ENCODE measurements around the gene C11orf54. TPM values are rescaled to one million over a fixed set of nuclear protein-coding genes. Genes with fewer than 3 reads are reported as not detected.

Gene C11orf54
- total RNA-seq, 2 donors from 2014 or later: 20.2 to 32.0 TPM

DNA sequence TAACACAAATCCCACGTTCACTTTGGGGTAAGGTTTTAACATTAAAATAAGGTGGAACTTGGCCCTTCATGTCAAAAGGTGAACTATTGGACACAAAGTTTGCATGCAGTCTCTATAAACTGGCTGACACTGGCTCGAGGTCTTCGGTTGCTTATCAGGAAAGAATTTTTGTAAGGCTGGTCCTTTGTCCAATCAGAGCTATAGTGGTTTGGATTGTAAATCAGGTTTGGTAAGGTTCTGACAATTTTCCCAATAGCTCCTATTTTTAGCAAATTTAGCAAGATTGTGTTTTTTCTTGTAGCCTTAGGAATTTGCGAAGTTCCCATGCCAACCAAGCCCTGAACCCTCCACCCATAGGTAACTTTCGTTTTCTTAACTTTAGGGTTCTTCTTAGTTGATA, 25.0 kb downstream of the C11orf54 start:
- ATAC-seq (ENCODE audit: insufficient number of reproducible peaks, low FRiP score, low read depth) (no peak), DNase-seq (ENCODE audit: low spot score) (no peak)

DNA sequence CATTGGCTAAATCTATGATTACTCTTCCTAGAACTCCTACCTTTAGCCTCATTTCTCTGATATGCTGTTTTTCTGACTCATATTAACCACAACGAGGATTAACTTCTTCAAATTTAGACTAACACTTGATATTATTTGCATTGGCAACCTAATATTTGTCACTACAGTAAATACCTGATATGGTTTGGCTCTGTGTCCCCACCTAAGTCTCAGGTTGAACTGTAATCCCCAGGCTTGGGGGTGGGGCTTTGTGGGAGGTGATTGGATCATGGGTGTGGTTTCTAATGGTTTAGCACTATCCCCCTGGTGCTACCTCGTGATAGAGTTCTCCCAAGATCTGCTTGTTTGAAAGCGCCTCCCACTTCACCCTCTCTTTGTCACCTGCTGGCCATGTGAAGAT, 25.5 kb downstream of the C11orf54 start:
- H3K4me3 ChIP-seq: no peak overlapping the region

More for the DNA sequence above, 25.0 kb downstream of the C11orf54 start:
- no peak overlapping the region for H3K4me3 ChIP-seq
- no peaks in the 10 kb centered on the region for H3K27me3 ChIP-seq (replicated peaks; ENCODE audit: insufficient read depth)
- no peaks in the 10 kb centered on the region for H3K36me3 ChIP-seq
- no peaks in the 10 kb centered on the region for H3K9me3 ChIP-seq
- TF ChIP-seq, protein P1, sequence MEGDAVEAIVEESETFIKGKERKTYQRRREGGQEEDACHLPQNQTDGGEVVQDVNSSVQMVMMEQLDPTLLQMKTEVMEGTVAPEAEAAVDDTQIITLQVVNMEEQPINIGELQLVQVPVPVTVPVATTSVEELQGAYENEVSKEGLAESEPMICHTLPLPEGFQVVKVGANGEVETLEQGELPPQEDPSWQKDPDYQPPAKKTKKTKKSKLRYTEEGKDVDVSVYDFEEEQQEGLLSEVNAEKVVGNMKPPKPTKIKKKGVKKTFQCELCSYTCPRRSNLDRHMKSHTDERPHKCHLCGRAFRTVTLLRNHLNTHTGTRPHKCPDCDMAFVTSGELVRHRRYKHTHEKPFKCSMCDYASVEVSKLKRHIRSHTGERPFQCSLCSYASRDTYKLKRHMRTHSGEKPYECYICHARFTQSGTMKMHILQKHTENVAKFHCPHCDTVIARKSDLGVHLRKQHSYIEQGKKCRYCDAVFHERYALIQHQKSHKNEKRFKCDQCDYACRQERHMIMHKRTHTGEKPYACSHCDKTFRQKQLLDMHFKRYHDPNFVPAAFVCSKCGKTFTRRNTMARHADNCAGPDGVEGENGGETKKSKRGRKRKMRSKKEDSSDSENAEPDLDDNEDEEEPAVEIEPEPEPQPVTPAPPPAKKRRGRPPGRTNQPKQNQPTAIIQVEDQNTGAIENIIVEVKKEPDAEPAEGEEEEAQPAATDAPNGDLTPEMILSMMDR (IDR thresholded peaks at IDR 0.05): no peak
- no peak overlapping the region for H3K27ac ChIP-seq
- H3K4me1 ChIP-seq (ENCODE audit: control insufficient read depth in 1 of 2, low read depth in 2 of 2): no peaks in the 10 kb centered on the region

DNA sequence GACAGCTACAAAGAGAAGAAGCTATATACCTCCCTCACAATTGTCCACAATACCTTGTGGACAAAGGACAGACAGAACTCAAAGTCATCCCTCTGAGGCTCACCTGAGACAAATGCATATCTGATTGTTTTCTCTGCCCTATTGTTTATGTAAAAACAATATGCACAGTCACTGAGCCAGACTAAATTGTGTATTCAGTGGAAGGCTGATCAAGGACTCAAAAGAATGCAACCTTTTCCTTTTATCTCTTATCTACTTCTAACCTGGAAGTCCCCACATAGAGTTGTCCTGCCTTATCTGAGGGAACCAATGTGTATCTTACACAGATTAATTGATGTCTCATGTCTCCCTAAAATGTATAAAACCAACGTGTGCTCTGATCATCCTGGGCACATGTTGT, 28.7 kb downstream of the C11orf54 start:
- H3K4me1 ChIP-seq (ENCODE audit: control insufficient read depth in 1 of 2, low read depth in 2 of 2): no peaks in the 10 kb centered on the region
- no peaks in the 10 kb centered on the region for H3K27me3 ChIP-seq (replicated peaks; ENCODE audit: insufficient read depth)
- no peak overlapping the region for H3K27ac ChIP-seq
- ATAC-seq (ENCODE audit: insufficient number of reproducible peaks, low FRiP score, low read depth) (no peak), DNase-seq (ENCODE audit: low spot score) (no peak)
- TF ChIP-seq, protein P1 (IDR thresholded peaks at IDR 0.05): no peak
- H3K36me3 ChIP-seq: no peaks in the 10 kb centered on the region
- H3K4me3 ChIP-seq: no peak overlapping the region
- no peaks in the 10 kb centered on the region for H3K9me3 ChIP-seq

More for the DNA sequence above, 25.5 kb downstream of the C11orf54 start:
- Histone ChIP-seq H3K27me3 (replicated peaks; ENCODE audit: insufficient read depth) (no peaks in the 10 kb centered on the region), H3K27ac (no peak overlapping the region), H3K9me3 (no peaks in the 10 kb centered on the region), H3K36me3 (no peaks in the 10 kb centered on the region), H3K4me1 (ENCODE audit: control insufficient read depth in 1 of 2, low read depth in 2 of 2) (no peaks in the 10 kb centered on the region)
- TF ChIP-seq, protein P1 (IDR thresholded peaks at IDR 0.05): no peak
- no peak for DNase-seq (ENCODE audit: low spot score)
- ATAC-seq (ENCODE audit: insufficient number of reproducible peaks, low FRiP score, low read depth): no peak

DNA sequence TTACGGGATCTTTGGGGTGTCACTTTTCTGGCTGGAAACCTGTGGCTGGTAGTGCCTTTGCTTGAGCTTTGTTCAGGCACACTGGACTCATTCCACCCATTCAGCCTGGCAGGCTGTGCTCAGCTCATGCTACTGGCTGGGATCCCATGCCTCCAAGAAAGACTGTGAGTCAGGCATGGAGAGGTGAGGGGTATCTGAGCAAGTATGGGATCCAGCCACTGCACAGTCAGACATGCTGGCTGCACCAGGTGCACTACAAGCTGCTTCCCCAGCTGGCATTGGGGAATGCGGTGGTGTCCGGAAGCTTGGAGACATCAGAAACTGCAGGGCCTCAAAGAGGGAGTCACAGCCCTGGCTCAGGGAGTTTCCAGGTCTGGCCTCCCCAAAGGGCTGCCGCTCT, 30.7 kb downstream of the C11orf54 start:
- H3K27me3 ChIP-seq (replicated peaks; ENCODE audit: insufficient read depth): no peaks in the 10 kb centered on the region
- no peaks in the 10 kb centered on the region for H3K4me1 ChIP-seq (ENCODE audit: control insufficient read depth in 1 of 2, low read depth in 2 of 2)
- DNase-seq (ENCODE audit: low spot score): no peak
- no peak overlapping the region for H3K4me3 ChIP-seq
- no peaks in the 10 kb centered on the region for H3K36me3 ChIP-seq
- TF ChIP-seq, protein P1 (IDR thresholded peaks at IDR 0.05): no peak
- H3K27ac ChIP-seq: no peak overlapping the region
- H3K9me3 ChIP-seq: no peaks in the 10 kb centered on the region
- ATAC-seq (ENCODE audit: insufficient number of reproducible peaks, low FRiP score, low read depth): no peak

DNA sequence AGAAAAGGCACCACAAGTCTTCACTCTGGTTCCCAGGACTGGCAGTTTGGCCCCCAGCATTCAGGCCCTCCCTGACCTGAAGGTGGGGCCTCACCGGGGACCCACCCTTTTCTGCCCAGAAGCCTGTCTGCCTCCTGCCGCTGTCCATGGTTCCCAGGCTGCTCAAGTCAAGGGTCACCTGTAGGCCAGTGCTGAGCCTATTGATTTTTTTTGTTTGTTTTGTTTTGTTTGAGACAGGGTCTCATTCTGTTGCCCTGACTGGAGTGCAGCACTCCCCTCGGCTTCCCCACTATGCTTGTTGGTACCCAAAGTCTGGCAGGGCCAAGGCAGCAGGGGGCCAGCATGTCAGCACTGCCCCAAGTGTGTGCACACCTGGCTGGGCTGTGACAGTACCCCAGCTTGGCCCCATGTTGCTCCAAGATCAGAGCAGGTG, 31.6 kb downstream of the C11orf54 start:
- H3K4me3 ChIP-seq: no peak overlapping the region
- H3K4me1 ChIP-seq (ENCODE audit: control insufficient read depth in 1 of 2, low read depth in 2 of 2): no peaks in the 10 kb centered on the region
- no peaks in the 10 kb centered on the region for H3K36me3 ChIP-seq
- ATAC-seq (ENCODE audit: insufficient number of reproducible peaks, low FRiP score, low read depth): no peak
- no peak for DNase-seq (ENCODE audit: low spot score)
- H3K27me3 ChIP-seq (replicated peaks; ENCODE audit: insufficient read depth): no peaks in the 10 kb centered on the region
- H3K9me3 ChIP-seq: no peaks in the 10 kb centered on the region
- H3K27ac ChIP-seq: no peak overlapping the region
- TF ChIP-seq, protein P1 (IDR thresholded peaks at IDR 0.05): no peak
